HFFc6 (cell line): Measurements from ENCODE around the gene MUL1. TPM values are rescaled to one million over a fixed set of nuclear protein-coding genes. Genes with fewer than 3 reads are reported as not detected.
A peak's percentile ranks its signal among the peaks of the same experiment; 100 is the strongest.

Source experiments
- DNase-seq: peaks from one replicate; pipeline ENCODE4 v3.0.0-alpha.2; 2018
- H3K27ac Mint-ChIP-seq: 2 replicates; pipeline ENCODE4 v1.8.0; 2020; ENCODE audit warnings: mild to moderate bottlenecking, mixed read lengths
- H3K27me3 Mint-ChIP-seq: 2 replicates; pipeline ENCODE4 v1.8.0; 2021; ENCODE audit warnings: mild to moderate bottlenecking, moderate library complexity, mixed read lengths; ENCODE audit not compliant: insufficient read depth
- H3K36me3 Mint-ChIP-seq: 2 replicates; pipeline ENCODE4 v1.8.0; 2021; ENCODE audit warnings: low read depth, mixed read lengths
- H3K4me1 Mint-ChIP-seq: 2 replicates; pipeline ENCODE4 v1.8.0; 2020; ENCODE audit warnings: low read depth, mixed read lengths
- H3K4me3 Mint-ChIP-seq: 2 replicates; pipeline ENCODE4 v1.8.0; 2020; ENCODE audit warnings: mild to moderate bottlenecking, moderate library complexity, mixed read lengths
- H3K9me3 Mint-ChIP-seq: 2 replicates; pipeline ENCODE4 v1.8.0; 2020; ENCODE audit warnings: mild to moderate bottlenecking, mixed read lengths
- CTCF ChIP-seq: fragments of 200-600 bp; sonication (generic); IDR thresholded peaks from 2 replicates; pipeline ENCODE4 v1.5.0; 2021; ENCODE audit warnings: antibody characterized with exemption, mild to moderate bottlenecking
- total RNA-seq, 6 experiments: library from RNA; stranded (reverse); fragmentation: NEBNext Ultra II Directional; extraction: Animal tissue kit (Norgen Biotek cat#: 25700); gene quantifications; 2 replicates in 1 of 6; 3 replicates in 5 of 6; pipeline ENCODE4 v1.2.3, GENCODE V29; 2021

The MUL1 gene
- total RNA-seq, 6 experiments from 2014 or later: 26.9 to 36.4 (median 27.8) TPM

GRCh38 chr1:20493839-20494608 lies 13.9 kb downstream of the MUL1 start:
- peak; percentile 99 for TF ChIP-seq CTCF
- no peaks in the 10 kb centered on the region for H3K9me3 Mint-ChIP-seq
- peaks cover 5% of the 10 kb centered on the region; the same call in 1 of the 2 replicates for H3K36me3 Mint-ChIP-seq
- no peak overlapping the region for H3K27ac Mint-ChIP-seq
- no peaks in the 10 kb centered on the region for H3K4me1 Mint-ChIP-seq
- no peaks in the 10 kb centered on the region; the same call in 1 of the 2 replicates for H3K27me3 Mint-ChIP-seq
- H3K4me3 Mint-ChIP-seq: no peak overlapping the region
- DNase-seq: peak; percentile 82

- Mint-ChIP-seq H3K4me1 (no peaks in the 10 kb centered on the region), H3K36me3 (no peaks in the 10 kb centered on the region), H3K4me3 (no peak overlapping the region), H3K27ac (no peak overlapping the region), H3K9me3 (no peaks in the 10 kb centered on the region), H3K27me3 (no peaks in the 10 kb centered on the region; the same call in 1 of the 2 replicates)
- TF ChIP-seq CTCF: no peak
- DNase-seq: no peak
These were observed 14.6 kb downstream of the MUL1 start for GRCh38 chr1:20493309-20493708.

GRCh38 chr1:20492751-20493150 lies 15.2 kb downstream of the MUL1 start:
- no peaks in the 10 kb centered on the region; the same call in 1 of the 2 replicates for H3K27me3 Mint-ChIP-seq
- no peaks in the 10 kb centered on the region for H3K9me3 Mint-ChIP-seq
- no peaks in the 10 kb centered on the region for H3K36me3 Mint-ChIP-seq
- H3K4me3 Mint-ChIP-seq: no peak overlapping the region
- no peaks in the 10 kb centered on the region for H3K4me1 Mint-ChIP-seq
- no peak for TF ChIP-seq CTCF
- H3K27ac Mint-ChIP-seq: no peak overlapping the region
- no peak for DNase-seq

GRCh38 chr1:20491866-20492265 lies 16.1 kb downstream of the MUL1 start:
- no peak for TF ChIP-seq CTCF
- Mint-ChIP-seq H3K36me3 (no peaks in the 10 kb centered on the region), H3K4me3 (no peak overlapping the region), H3K9me3 (no peaks in the 10 kb centered on the region), H3K27ac (no peak overlapping the region), H3K4me1 (no peaks in the 10 kb centered on the region), H3K27me3 (no peaks in the 10 kb centered on the region; the same call in 1 of the 2 replicates)
- DNase-seq: no peak

- DNase-seq: no peak
- no peaks in the 10 kb centered on the region; the same call in 1 of the 2 replicates for H3K27me3 Mint-ChIP-seq
- no peaks in the 10 kb centered on the region for H3K4me1 Mint-ChIP-seq
- no peak overlapping the region for H3K4me3 Mint-ChIP-seq
- no peak for TF ChIP-seq CTCF
- H3K27ac Mint-ChIP-seq: no peak overlapping the region
- H3K36me3 Mint-ChIP-seq: no peaks in the 10 kb centered on the region
- no peaks in the 10 kb centered on the region for H3K9me3 Mint-ChIP-seq
These were observed 16.8 kb downstream of the MUL1 start for GRCh38 chr1:20491178-20491577.
